HL-60 (cell line): ENCODE data around the gene MCEMP1.

Experiments used
- DNase-seq, 2 experiments: peaks; one replicate each; pipeline ENCODE4 v3.0.0-alpha.2; 2010 to 2020; ENCODE audit warnings: low read depth in 1 of 2, low spot score in 1 of 2
- H3K27ac ChIP-seq: fragments of 250-450 bp; sonication (Bioruptor Pico); replicated peaks from 2 replicates; pipeline ENCODE4 v1.5.1; 2020; ENCODE audit warnings: mild to moderate bottlenecking, moderate library complexity
- H3K27me3 ChIP-seq: fragments of 250-450 bp; sonication (Bioruptor Pico); 2 replicates; pipeline ENCODE4 v1.5.1; 2021; ENCODE audit warnings: mild to moderate bottlenecking, moderate library complexity; ENCODE audit not compliant: insufficient read depth, poor library complexity, severe bottlenecking
- H3K4me3 ChIP-seq: replicated peaks from 2 replicates; pipeline ENCODE4 v1.5.1; 2011; ENCODE audit warnings: mild to moderate bottlenecking, control low read depth, low read length; ENCODE audit not compliant: insufficient read depth
- CTCF ChIP-seq: IDR thresholded peaks from one replicate; pipeline ENCODE4 v1.5.1; 2011; ENCODE audit warnings: low read length, control low read depth, inconsistent platforms; ENCODE audit not compliant: insufficient read depth
- GABPA ChIP-seq: IDR thresholded peaks from 2 replicates; pipeline ENCODE4 v1.6.1; 2012; ENCODE audit warnings: low read depth
- POLR2AphosphoS5 ChIP-seq: IDR thresholded peaks from 2 replicates; pipeline ENCODE4 v1.6.1; 2012; ENCODE audit warnings: low read depth
- REST ChIP-seq: IDR thresholded peaks from 2 replicates; pipeline ENCODE4 v1.6.1; 2012; ENCODE audit warnings: low read depth; ENCODE audit not compliant: insufficient replicate concordance
- SPI1 ChIP-seq: IDR thresholded peaks from 2 replicates; pipeline ENCODE4 v1.6.1; 2012; ENCODE audit warnings: low read depth, mild to moderate bottlenecking, borderline replicate concordance

The MCEMP1 gene

GRCh38 chr19:7709932-7710460 lies 33.1 kb downstream of the MCEMP1 start:
- Histone ChIP-seq H3K27ac (peak overlapping the region; percentile 12; the same call in 1 of the 2 replicates), H3K27me3 (no peaks in the 10 kb centered on the region), H3K4me3 (no peak overlapping the region)
- DNase-seq = no peak
- TF ChIP-seq REST (no peak), CTCF (no peak), SPI1 (no peak), GABPA (no peak), POLR2AphosphoS5 (no peak)

GRCh38 chr19:7710616-7711015 lies 33.7 kb downstream of the MCEMP1 start:
- H3K27me3 ChIP-seq = no peaks in the 10 kb centered on the region
- H3K4me3 ChIP-seq = no peak overlapping the region
- peak in 1 of 2 experiments; percentile 28 for DNase-seq
- TF ChIP-seq REST = no peak
- no peak for TF ChIP-seq SPI1
- no peak for TF ChIP-seq POLR2AphosphoS5
- TF ChIP-seq GABPA = no peak
- peak overlapping the region; percentile 11; the same call in 1 of the 2 replicates for H3K27ac ChIP-seq

- no peak for TF ChIP-seq REST
- no peak for TF ChIP-seq GABPA
- TF ChIP-seq POLR2AphosphoS5 = no peak
- no peak for TF ChIP-seq CTCF
- no peak for TF ChIP-seq SPI1
- Histone ChIP-seq H3K4me3 (no peak overlapping the region), H3K27ac (peak overlapping the region; percentile 85), H3K27me3 (no peaks in the 10 kb centered on the region)
- DNase-seq = no peak
These were observed 38.8 kb downstream of the MCEMP1 start for GRCh38 chr19:7715671-7716070.
